Iris pigment epithelial cell (primary cell): ENCODE results near the gene SMURF1.

Source experiments
- DNase-seq: peaks from one replicate; pipeline ENCODE4 v3.0.0-alpha.2; 2011; ENCODE audit warnings: low read depth

SMURF1 gene

DNA sequence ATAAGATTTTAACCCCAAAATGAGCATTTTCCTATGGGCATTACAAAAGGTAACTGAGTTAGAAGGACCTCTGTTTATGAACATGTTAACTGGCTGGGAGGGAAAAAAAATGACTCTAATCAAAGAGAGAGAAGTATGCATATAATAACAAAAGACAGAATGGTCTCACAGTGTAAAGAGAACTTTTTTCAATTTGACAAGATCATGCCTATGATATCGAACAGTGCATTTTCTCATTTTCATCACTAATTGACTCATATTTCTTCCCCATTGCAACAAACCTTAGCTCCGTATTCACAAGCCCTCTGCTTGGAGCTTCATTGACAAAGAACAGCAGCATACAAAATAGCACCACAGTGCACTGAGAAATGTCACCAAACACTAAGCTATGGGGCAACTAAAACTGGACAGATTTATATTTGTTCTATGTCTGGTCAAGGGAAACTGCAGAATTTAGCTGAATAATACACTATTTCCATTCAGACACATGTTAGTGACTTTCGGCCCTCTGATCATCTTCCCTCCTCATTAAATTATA, 45.6 kb downstream of the SMURF1 start:
- DNase-seq: no peak

DNA sequence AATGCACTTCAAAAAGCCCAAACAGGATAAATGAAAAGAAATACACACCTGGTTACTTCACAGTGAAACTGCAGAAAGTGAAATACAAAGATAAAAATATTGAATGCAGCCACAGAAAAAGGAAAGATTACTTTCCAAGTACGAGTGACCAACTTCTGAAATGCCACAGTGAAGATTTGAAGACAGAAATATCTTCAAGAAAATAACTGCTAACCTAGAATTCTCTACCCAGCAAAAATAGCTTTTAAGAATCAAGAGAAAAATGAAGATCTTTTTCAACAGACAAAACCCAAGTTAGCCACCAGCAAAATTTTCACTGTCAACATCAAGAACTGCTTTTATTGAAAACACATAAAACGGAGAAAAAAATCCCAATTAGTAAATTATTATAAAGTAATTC, 46.2 kb downstream of the SMURF1 start:
- DNase-seq: no peak

DNA sequence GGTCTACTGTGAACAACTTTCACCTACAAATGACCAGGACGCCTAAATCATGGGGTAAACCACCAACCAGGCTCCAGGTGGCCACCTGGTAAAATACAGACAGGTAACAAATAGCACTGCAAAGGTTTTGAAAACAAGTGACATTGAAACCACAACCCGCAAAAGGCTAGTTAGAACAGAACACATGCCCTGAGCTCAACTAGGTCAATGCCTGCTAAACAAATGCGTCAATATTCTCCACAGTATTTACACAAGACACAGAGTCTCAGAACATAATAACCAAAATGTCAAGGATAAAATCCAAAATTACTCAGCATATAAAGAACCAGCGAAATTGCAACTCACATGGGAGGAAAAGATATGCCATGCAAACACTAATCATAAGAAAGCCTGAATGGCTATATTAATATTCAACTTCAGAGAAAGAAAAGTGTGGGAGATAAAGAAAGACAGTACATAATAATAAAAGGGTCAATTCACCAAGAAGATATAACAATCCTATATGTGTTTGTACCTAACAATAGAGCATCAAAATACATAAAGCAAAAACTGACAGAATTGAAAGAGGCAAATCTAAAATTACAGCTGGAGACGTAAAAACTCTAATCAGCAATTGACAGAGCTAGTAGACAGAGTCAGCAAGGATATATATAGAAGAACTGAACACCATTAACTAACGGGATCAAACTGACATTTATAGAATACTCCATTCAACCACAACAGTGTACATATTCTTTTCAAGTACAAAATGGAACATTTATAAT, 47.6 kb downstream of the SMURF1 start:
- no peak for DNase-seq

DNA sequence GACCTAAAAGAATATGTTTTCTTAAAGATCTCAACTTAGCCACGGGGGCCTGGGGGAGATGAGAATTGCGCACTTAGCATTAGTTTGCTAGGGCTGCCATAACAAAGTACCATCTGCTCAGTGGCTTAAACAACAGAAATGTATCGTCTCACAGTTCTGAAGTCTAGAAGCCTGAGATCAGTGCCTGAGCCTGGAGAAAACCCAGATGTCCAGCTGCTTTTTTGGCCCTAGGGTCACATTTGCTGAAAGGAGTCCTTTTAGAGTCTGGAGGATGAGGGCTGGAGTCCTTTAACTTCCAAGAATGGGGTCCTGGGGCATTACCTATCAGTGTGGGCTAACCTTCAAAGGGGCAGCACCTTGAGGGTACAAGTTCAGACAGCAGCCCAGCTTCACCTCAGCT, 48.2 kb downstream of the SMURF1 start:
- no peak for DNase-seq

DNA sequence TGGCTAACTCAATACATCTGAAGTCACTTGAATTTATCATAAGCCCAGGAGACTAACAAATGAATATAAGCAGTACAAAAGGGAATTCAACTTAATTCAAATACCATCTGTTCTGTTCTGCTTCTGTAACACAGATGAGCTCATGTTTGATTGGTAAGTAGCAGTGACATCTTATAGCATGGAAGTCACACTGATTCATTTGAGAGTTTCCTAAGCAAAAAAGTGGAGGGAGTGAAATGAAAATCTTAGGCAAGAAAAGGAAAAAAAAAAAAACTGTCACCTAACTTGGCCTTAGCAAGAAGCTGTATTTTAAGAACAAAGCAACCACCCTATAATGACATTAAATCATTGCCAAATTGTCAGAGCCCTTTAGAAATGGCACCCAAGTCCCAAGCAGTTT, 49.5 kb downstream of the SMURF1 start:
- DNase-seq: no peak

DNA sequence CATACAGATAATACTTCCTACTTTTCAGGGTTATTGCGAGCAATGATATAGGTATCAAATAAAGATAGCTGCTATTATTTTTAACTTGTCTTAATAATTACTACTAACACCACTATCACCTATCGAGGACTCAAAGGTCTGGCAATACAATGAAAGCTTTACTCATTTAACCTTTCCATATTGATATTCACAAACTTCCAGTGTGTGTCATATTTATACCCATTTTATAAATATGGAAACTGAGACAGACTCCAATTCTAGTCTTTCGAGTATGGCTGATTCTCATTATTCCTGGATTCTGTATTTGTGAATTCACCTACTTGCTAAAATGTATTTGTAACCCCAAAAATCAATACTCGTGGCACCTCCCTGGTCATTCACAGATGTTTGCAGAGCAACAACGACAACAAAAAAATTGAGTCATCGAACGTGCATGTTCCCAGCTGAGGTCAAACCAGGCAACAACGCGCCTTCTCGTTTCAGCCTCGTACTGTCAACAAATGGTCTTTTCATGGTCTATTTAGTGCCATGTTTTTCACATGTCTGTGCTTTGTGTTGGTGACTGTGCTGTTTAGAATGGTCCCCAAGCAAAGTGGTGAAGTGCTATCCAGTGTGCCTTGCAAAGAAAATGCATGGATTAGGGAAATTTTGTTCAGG, 51.7 kb downstream of the SMURF1 start:
- DNase-seq: no peak

DNA sequence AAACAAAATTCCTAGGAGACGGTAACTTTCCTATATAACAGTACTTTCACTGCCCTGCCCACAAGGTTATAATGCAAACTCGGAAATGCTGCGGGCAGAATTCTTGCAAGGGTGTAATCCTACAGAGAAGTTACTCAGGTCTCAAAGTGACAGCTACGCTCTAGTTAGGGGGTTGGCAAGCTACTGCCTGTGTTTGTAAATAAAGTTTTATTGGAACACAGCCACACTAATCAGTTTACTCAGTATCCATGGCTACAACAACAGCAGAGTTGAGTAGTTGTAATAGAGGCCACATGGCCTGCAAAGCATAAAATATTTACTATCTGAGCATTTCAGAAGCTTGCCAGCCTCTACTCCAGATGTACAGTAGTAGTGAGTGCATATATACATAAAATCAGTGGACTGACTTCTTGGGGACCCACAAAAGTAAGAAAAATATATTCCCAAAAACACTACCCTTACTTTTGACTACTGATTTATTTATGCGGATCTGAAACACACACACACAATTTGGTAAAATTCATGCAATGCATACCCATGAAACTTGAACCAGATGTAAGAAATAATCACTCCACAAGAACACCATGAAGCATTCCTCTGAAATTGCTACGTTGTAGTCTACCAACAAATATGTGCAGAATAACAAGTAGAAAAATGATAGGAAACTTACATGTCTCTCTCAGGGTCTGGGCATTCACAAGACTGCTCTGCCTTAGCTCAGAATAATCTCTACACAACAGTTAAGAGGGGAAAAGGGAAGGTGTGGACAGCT, 53.0 kb downstream of the SMURF1 start:
- no peak for DNase-seq

DNA sequence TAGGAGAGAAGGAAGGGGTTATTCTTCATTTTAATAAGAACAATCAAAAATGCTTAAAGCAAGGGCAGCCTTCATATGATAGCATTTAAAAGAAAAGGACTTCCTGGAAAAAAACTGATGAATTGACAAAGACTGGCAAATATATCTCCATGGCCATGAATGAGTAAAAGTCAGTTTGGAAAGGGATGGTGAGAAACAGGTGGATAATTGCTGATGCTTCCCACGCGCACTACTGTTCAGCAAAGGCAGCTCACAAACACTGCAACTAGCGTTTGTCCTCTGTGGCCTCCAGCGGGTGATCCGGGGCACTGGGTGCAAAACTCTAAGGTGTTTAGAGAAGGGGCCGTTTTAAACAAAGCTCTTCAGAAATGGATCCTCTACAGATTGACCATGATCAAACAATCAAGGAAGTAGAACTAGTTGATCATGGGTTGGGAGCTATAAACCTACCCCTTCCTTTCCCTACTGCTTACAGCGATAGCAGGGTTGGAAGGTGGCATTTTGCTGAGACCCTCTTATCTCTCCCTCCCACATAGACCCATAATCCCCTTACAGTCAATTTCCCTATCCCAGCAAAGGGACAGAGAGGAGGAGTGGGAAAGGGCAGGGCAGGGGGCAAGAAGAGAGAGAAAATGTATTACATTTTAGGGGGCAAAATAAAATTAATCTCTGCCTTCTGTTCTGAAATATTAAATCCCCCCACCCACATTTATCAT, 53.8 kb downstream of the SMURF1 start:
- no peak for DNase-seq

DNA sequence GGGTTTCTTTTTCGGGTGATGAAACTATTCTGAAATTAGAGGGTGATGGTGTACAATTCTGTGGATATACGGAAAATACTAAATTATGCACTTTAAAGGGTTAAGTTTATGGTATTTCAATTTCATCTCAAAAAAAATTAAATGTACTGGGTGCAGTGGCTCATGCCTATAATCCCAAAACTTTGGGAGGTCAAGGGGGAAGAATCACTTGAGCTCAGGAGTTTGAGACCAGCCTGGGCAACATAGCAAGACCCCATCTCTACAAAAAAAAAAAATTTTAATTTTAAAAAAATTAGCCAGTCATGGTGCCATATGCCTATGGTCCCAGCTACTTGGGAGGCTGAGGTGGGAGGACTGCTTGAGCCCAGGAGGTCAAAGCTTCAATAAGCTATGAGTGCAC, 57.0 kb downstream of the SMURF1 start:
- DNase-seq: no peak

DNA sequence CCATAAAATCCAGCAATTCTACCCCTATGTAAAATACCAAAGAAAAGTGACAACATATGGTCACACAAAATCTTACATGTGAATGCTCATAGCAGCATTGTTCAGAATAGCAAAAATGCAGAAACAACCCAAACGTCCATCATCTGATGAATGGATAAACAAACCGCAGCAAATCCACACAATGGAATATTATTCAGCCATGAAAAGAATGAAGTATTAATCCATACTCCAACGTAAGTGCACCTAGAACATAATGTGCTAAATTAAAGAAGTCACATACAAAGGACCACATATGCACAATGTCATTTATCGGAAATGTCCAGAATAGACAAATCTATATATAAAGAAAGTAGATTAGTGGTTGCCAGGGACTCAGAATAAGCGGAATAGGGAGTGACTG, 57.4 kb downstream of the SMURF1 start:
- no peak for DNase-seq

DNA sequence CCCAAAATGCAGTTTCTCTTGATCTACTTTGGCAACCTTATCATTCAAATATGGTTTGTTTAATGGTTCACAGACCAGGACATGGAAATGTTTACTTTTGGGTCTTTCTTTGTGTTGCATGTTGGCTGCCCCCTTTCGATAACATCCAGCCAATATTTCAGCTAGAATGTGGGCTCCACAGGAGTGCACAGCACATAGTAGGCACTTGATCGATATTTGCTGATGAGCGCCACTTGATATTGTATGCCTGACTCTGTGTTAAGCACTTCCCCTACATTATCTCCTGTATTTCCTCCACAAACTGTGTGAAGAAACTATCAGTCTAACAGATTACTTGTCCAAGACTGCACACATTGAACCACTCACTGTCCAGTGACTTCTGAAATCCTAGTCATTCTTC, 60.2 kb downstream of the SMURF1 start:
- no peak for DNase-seq

DNA sequence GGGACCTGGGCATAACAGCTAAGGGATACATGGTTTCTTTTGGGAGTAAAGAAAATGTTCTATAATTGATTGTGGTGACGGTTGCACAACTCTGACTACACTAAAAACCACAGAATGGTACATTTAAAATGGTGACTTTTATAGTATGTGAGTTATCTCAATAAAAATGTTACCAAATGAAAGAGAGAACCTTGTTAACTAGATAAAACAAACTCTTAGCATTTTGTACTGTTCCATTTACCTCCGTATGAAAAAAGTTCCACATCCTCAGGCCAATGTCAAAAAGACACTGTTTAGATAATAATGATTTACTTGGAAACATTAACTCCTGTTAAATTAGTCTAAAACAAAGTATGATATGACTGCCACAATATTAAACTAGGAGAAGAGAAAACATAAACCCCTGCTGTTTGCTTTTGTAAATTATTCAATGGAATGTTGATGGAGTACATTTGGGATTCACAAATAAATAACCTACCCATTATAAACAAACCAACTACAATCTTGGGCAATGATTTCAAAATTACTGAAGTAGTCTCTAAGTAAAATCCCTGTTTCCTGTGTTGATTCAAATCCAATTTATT, 60.7 kb downstream of the SMURF1 start:
- peak; percentile 45 for DNase-seq

DNA sequence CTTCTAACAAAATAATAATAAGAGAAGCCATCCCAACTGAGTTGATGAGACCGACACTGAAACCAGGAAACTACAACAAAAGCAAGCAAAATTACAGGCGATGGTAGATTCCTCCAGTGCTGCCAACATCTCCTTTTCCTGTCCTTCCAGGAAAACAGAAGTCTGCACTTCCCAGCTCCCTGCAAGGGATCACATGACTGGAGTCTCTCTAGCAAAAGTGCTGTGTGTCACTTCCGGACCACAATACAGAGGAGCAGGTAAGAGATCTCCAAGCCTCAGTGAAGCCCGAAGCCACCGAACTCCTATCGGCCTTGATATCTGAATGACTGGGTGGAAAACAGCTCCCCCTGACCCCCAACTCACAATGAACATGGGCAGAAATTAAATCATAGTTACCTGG, 63.2 kb downstream of the SMURF1 start:
- DNase-seq: no peak

DNA sequence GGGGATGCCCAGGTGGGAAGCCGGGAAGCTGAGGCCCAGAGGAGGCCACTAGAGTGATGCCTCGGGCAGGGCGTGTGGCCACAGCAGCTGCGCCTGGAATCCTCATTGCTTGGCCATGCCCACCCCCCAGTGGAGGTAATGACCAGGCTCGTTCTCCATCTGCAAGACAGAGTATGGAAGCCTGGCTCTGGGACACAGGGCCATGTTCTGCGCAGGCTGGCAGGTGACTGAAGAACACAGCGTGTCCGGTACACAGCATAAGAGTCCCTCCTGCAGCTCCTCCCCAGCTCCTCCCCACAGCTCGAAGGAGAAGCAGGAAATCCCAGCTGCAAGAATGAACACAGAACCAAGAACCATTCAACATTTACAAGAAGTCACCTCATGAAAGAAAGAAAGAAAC, 64.8 kb downstream of the SMURF1 start:
- no peak for DNase-seq

DNA sequence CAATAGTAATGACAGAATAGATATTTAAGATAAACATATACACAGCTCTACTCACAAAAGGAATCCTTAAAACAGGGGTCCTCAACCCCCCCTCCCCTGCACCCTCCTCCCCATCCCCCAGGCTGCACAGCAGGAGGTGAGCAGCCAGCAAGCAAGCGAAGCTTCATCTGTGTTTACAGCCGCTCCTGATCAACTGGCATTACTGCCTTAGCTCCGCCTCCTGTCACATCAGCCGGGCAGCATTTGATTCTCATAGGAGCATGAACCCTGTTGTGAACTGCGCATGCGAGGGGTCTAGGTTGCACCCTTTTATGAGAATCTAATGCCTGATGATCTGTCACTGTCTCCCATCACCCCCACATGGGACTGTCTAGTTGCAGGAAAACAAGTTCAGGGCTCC, 65.5 kb downstream of the SMURF1 start:
- DNase-seq: no peak

DNA sequence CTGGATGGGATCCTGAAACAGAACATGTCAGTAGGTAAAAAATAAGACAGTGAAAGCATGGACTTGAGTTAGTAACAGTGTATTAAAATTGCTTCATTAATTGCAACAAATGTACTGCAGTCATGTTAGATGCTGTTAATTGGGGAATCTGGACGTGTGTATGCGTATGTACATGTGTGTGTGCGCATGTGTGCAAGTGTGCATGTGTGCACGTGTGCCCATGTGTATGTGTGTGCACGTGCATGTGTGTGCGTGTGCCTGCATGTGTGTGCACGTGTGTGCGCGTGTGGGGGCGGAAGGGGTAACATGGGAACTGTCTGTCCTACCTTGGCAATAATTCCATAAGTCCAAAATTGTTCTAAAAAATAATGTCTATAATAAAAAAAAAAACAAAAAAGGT, 67.3 kb downstream of the SMURF1 start:
- DNase-seq: no peak

DNA sequence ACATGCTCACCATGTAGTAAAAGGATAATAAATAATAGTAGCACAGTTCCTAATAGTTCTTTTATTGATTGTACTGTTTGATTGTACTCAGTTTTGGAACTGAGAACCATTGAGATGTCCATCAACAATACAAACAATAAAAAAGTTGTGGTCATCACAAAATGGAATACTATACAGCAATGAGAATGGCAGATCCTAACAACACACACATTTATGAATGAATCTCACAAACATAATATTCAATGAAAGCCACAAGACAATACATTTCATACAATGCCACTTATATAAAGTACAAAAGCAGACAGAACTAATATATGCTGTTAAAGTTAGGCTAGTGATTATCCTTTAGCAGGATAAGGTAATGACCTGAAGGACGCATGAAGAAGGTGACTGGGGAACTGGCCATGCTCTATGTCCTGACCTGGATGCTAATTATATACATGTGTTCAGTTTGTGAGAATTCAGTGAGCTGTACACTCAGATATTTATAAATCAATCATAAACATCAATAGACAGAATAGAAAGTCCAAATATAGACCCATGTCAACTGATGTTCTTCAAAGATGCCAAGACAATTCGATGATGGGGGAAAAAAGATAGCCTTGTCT, 70.0 kb downstream of the SMURF1 start:
- DNase-seq: no peak

DNA sequence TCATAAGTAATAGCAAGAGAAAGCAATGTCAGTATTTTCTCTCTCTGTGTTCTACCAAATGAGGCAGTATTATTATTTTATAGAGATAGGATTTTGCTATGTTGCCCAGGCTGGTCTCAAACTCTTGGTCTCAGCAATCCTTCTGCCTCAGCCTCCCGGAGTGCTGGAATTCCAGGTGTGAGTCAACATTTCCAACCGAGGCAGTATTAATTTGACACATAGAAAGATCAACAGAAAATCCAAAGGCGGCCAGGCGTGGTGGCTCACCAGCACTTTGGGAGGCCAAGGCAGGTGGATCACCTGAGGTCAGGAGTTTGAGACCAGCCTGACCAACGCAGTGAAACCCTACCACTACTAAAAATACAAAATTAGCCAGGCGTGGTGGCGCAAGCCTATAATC, 71.8 kb downstream of the SMURF1 start:
- no peak for DNase-seq

DNA sequence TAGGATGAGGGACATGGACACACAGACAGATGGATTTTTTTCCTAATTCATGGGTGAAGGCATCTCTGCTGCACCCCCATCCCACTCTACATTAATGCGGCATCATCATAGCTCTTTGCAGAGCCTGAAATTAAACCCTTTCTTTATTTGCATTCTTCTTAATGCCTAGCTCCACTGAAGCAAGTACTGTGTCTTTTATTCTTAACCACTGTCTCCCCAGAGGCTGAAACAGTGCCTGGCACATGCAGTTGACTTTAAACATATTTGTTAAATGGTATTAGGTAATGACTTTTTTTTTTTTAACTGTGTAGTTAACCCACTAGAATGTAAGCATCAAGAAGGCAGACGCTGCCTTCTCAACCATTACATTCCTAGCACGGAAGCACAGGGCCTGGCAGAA, 73.5 kb downstream of the SMURF1 start:
- no peak for DNase-seq

DNA sequence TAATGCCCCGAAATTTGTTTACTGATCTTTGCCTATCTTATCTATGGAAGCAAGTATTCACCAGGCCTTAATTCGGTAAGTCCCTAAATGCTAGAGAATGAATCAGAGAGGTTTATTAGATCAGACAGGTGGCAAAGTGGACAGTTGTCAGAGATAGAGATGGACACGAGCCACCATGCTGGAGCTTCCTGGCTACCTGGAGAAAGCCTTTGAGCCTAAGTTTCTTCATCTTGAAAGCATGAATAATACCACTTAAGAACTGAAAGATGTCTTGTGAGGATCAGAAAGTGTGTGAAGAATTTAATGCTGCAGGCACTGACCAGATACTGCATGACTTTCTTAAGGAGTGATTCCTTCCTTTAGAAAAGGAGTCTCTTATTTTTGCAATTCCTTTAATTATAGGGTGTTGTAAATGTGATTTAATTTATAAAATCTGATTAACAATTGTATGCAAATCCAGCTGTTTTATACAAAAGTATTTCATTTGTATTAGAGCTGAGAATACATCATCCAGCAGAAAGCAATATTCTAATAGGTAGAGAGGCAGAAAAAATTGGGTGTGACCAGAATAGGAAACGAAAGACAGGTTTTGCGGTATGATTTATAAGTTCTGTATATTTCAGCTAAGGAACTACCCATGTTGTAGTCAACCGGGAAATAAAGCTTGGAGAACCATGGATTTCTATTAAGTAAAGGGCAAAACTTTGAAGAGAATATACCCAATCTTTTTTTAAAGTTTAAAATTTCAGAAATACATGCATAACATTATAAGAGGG, 82.7 kb downstream of the SMURF1 start:
- no peak for DNase-seq

DNA sequence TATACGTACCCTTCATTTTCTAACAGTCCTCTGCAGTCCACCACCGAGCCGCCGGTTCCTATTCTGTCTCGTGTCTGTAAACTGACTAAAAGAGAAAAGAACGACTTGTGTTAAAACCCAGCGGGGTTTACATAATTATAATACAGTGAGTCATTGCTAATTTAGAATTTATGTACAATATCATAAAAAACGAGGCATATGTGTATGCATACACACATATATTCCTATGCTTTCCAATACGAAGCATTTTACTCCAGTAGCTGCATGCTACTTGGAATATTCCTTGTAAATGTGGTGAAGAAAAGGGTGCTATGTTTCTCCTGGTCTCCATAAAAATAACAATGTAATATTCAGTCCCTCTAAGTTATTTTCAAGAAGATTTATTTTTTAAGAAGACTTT, 89.1 kb downstream of the SMURF1 start:
- DNase-seq: no peak
